ENCODE measurements around the gene SKOR2. TPM values are rescaled to one million over a fixed set of nuclear protein-coding genes. Genes with fewer than 3 reads are reported as not detected.

The SKOR2 gene
- total and polyA plus RNA-seq, 2 experiments from 2014 or later = 0.10 to 0.42 TPM

GRCh38 chr18:47187721-47188120 is 63.7 kb downstream of the SKOR2 start:
- Histone ChIP-seq H4K20me1 (replicated peaks; ENCODE audit: insufficient read depth) (no peaks in the 10 kb centered on the region), H3K27me3 (ENCODE audit: insufficient read depth) (no peaks in the 10 kb centered on the region), H3K4me3 (no peak overlapping the region), H3K79me2 (replicated peaks; ENCODE audit: insufficient read depth) (no peaks in the 10 kb centered on the region), H3K4me2 (no peak overlapping the region), H3K36me3 (ENCODE audit: insufficient read depth) (no peaks in the 10 kb centered on the region), H3K4me1 (ENCODE audit: insufficient read depth) (no peaks in the 10 kb centered on the region), H2AFZ (no peak overlapping the region), H3K27ac (ENCODE audit: low read depth) (no peak overlapping the region), H3K9me2 (ENCODE audit: insufficient read depth) (no peaks in the 10 kb centered on the region), H3F3A (replicated peaks; ENCODE audit: low read depth) (no peaks in the 10 kb centered on the region)
- peaks cover 5% of the 10 kb centered on the region for H3K27me3 Mint-ChIP-seq (ENCODE audit: insufficient read depth, low read depth, poor library complexity)
- no peak for TF ChIP-seq EZH2 (IDR thresholded peaks at IDR 0.05; ENCODE audit: low read depth, unreplicated experiment)
- TF ChIP-seq STAT1 (IDR thresholded peaks at IDR 0.05; ENCODE audit: unreplicated experiment) = no peak
- no peak for TF ChIP-seq CTCF (conservative IDR thresholded peaks at IDR 0.05; ENCODE audit: low read depth in 2 of 2)
- TF ChIP-seq NANOG (IDR thresholded peaks at IDR 0.05; ENCODE audit: borderline replicate concordance) = no peak
- no peak for TF ChIP-seq REST (IDR thresholded peaks at IDR 0.05; ENCODE audit: unreplicated experiment)
- no peak for TF ChIP-seq JUNB (IDR thresholded peaks at IDR 0.05; ENCODE audit: unreplicated experiment)
- no peak for TF ChIP-seq ZNF331 (CRISPR knock-in tag; IDR thresholded peaks at IDR 0.05; ENCODE audit: low read depth)
- no peak for TF ChIP-seq ZNF114 (CRISPR knock-in tag; IDR thresholded peaks at IDR 0.05)
- TF ChIP-seq CREB1 (CRISPR knock-in tag; IDR thresholded peaks at IDR 0.05; ENCODE audit: low read depth) = no peak
- no peak for TF ChIP-seq ETS1 (IDR thresholded peaks at IDR 0.05)
- no peak for TF ChIP-seq EZH2phosphoT487 (IDR thresholded peaks at IDR 0.05; ENCODE audit: unreplicated experiment)
- TF ChIP-seq POLR2AphosphoS5 (IDR thresholded peaks at IDR 0.05; ENCODE audit: low read depth) = no peak
- no peak for TF ChIP-seq ZNF462 (CRISPR knock-in tag; IDR thresholded peaks at IDR 0.05)
- peaks cover 14% of the 10 kb centered on the region; the same call in 2 of the 3 replicates for H3K36me3 Mint-ChIP-seq (ENCODE audit: low read depth)
- no peak overlapping the region for H3K27ac Mint-ChIP-seq
- no peak overlapping the region for H3K4me3 Mint-ChIP-seq
- DNase-seq (ENCODE audit: low spot score) (no peak), ATAC-seq (no peak)
- H3K4me1 Mint-ChIP-seq = no peaks in the 10 kb centered on the region
- H3K9me3 Mint-ChIP-seq = peaks cover 23% of the 10 kb centered on the region
